Stimulated activated effector memory CD8-positive, alpha-beta T cell treated with anti-CD3 and anti-CD28 coated beads, Interleukin-12 subunit alpha, Interleukin-12 subunit beta, amount 100 ng/mL, for 72 hours (primary cell): ENCODE measurements around the gene RAD51D.
A peak's percentile ranks its signal among the peaks of the same experiment; 100 is the strongest.

Experiments used
- ATAC-seq: fragments of 150-1000 bp; cut with Tn5 transposase; 2 replicates; pipeline ENCODE4 v1.10.0; 2021
- DNase-seq, 2 donors: peaks; one replicate each; pipeline ENCODE4 v3.0.0; 2021 to 2022; ENCODE audit warnings: low spot score in 2 of 2
- H3K27ac Mint-ChIP-seq: one replicate; pipeline ENCODE4 v1.8.0; 2022; ENCODE audit warnings: mild to moderate bottlenecking, mixed read lengths
- H3K36me3 Mint-ChIP-seq: one replicate; pipeline ENCODE4 v1.8.0; 2022; ENCODE audit warnings: mild to moderate bottlenecking, mixed read lengths
- H3K4me1 Mint-ChIP-seq: one replicate; pipeline ENCODE4 v1.8.0; 2022; ENCODE audit warnings: mixed read lengths
- H3K4me3 Mint-ChIP-seq: one replicate; pipeline ENCODE4 v1.8.0; 2022; ENCODE audit warnings: mild to moderate bottlenecking, mixed read lengths
- H3K9me3 Mint-ChIP-seq: one replicate; pipeline ENCODE4 v1.8.0; 2022; ENCODE audit warnings: mixed read lengths

The RAD51D gene

GRCh38 chr17:35088881-35089585 lies 30.6 kb downstream of the RAD51D start:
- Mint-ChIP-seq H3K27ac (peak overlapping the region; percentile 95), H3K4me1 (peaks cover 42% of the 10 kb centered on the region), H3K4me3 (peak overlapping the region; percentile 95), H3K9me3 (no peaks in the 10 kb centered on the region), H3K36me3 (peaks cover 17% of the 10 kb centered on the region)
- ATAC-seq (peak; percentile 83), DNase-seq (peak; percentile 92 to 93)

GRCh38 chr17:35088356-35088880 lies 31.2 kb downstream of the RAD51D start:
- no peaks in the 10 kb centered on the region for H3K9me3 Mint-ChIP-seq
- DNase-seq (peak in 1 of 2 donors; percentile 10), ATAC-seq (peak; percentile 3)
- peak overlapping the region; percentile 95 for H3K27ac Mint-ChIP-seq
- H3K4me1 Mint-ChIP-seq = peaks cover 46% of the 10 kb centered on the region
- peaks cover 20% of the 10 kb centered on the region for H3K36me3 Mint-ChIP-seq
- H3K4me3 Mint-ChIP-seq = peak overlapping the region; percentile 95

- no peaks in the 10 kb centered on the region for H3K9me3 Mint-ChIP-seq
- peak in 1 of 2 donors; percentile 62 for DNase-seq
- H3K4me1 Mint-ChIP-seq = peaks cover 52% of the 10 kb centered on the region
- H3K4me3 Mint-ChIP-seq = peak overlapping the region; percentile 95
- ATAC-seq = no peak
- peak overlapping the region; percentile 95 for H3K27ac Mint-ChIP-seq
- peaks cover 23% of the 10 kb centered on the region for H3K36me3 Mint-ChIP-seq
These were observed 31.8 kb downstream of the RAD51D start for GRCh38 chr17:35087731-35088355.

- H3K4me1 Mint-ChIP-seq = peaks cover 60% of the 10 kb centered on the region
- ATAC-seq = no peak
- H3K27ac Mint-ChIP-seq = peak overlapping the region; percentile 95
- peak overlapping the region; percentile 95 for H3K4me3 Mint-ChIP-seq
- no peak for DNase-seq
- H3K36me3 Mint-ChIP-seq = peaks cover 23% of the 10 kb centered on the region
- H3K9me3 Mint-ChIP-seq = no peaks in the 10 kb centered on the region
These were observed 32.6 kb downstream of the RAD51D start for GRCh38 chr17:35086931-35087573.

GRCh38 chr17:35086164-35086563 lies 33.5 kb downstream of the RAD51D start:
- H3K27ac Mint-ChIP-seq = no peak overlapping the region
- ATAC-seq = no peak
- H3K4me3 Mint-ChIP-seq = peak overlapping the region; percentile 95
- peaks cover 60% of the 10 kb centered on the region for H3K4me1 Mint-ChIP-seq
- no peak for DNase-seq
- peaks cover 23% of the 10 kb centered on the region for H3K36me3 Mint-ChIP-seq
- no peaks in the 10 kb centered on the region for H3K9me3 Mint-ChIP-seq

GRCh38 chr17:35084987-35085386 lies 34.7 kb downstream of the RAD51D start:
- H3K36me3 Mint-ChIP-seq = peaks cover 23% of the 10 kb centered on the region
- peaks cover 67% of the 10 kb centered on the region for H3K4me1 Mint-ChIP-seq
- no peaks in the 10 kb centered on the region for H3K9me3 Mint-ChIP-seq
- ATAC-seq (no peak), DNase-seq (no peak)
- H3K4me3 Mint-ChIP-seq = peak overlapping the region; percentile 95
- peak overlapping the region; percentile 48 for H3K27ac Mint-ChIP-seq

- ATAC-seq (no peak), DNase-seq (no peak)
- no peaks in the 10 kb centered on the region for H3K9me3 Mint-ChIP-seq
- H3K4me1 Mint-ChIP-seq = peaks cover 69% of the 10 kb centered on the region
- H3K4me3 Mint-ChIP-seq = peak overlapping the region; percentile 59
- peaks cover 18% of the 10 kb centered on the region for H3K36me3 Mint-ChIP-seq
- H3K27ac Mint-ChIP-seq = peak overlapping the region; percentile 74
These were observed 36.6 kb downstream of the RAD51D start for GRCh38 chr17:35083071-35083470.

GRCh38 chr17:35082073-35082657 lies 37.5 kb downstream of the RAD51D start:
- Mint-ChIP-seq H3K4me1 (peaks cover 66% of the 10 kb centered on the region), H3K27ac (peak overlapping the region; percentile 91), H3K4me3 (peak overlapping the region; percentile 59)

GRCh38 chr17:35081638-35082037 lies 38.0 kb downstream of the RAD51D start:
- DNase-seq (no peak), ATAC-seq (no peak)
- Mint-ChIP-seq H3K9me3 (no peaks in the 10 kb centered on the region), H3K4me3 (peak overlapping the region; percentile 59), H3K4me1 (peaks cover 61% of the 10 kb centered on the region), H3K27ac (peak overlapping the region; percentile 91), H3K36me3 (peaks cover 11% of the 10 kb centered on the region)

More at GRCh38 chr17:35082073-35082657, 37.5 kb downstream of the RAD51D start:
- ATAC-seq (peak; percentile 85), DNase-seq (no peak)
- Mint-ChIP-seq H3K9me3 (no peaks in the 10 kb centered on the region), H3K36me3 (peaks cover 11% of the 10 kb centered on the region)

GRCh38 chr17:35080536-35080935 lies 39.1 kb downstream of the RAD51D start:
- peak; percentile 71 for ATAC-seq
- Mint-ChIP-seq H3K27ac (peak overlapping the region; percentile 87), H3K9me3 (no peaks in the 10 kb centered on the region), H3K4me3 (peak overlapping the region; percentile 58), H3K4me1 (peaks cover 54% of the 10 kb centered on the region), H3K36me3 (peaks cover 8% of the 10 kb centered on the region)
- DNase-seq = no peak

- no peak for ATAC-seq
- H3K4me1 Mint-ChIP-seq = peaks cover 54% of the 10 kb centered on the region
- no peak for DNase-seq
- H3K4me3 Mint-ChIP-seq = peak overlapping the region; percentile 58
- no peaks in the 10 kb centered on the region for H3K9me3 Mint-ChIP-seq
- peaks cover 6% of the 10 kb centered on the region for H3K36me3 Mint-ChIP-seq
- H3K27ac Mint-ChIP-seq = peak overlapping the region; percentile 87
These were observed 39.9 kb downstream of the RAD51D start for GRCh38 chr17:35079547-35080423.

GRCh38 chr17:35076874-35077273 lies 42.8 kb downstream of the RAD51D start:
- H3K4me3 Mint-ChIP-seq = no peak overlapping the region
- no peak for DNase-seq
- ATAC-seq = no peak
- no peaks in the 10 kb centered on the region for H3K9me3 Mint-ChIP-seq
- peaks cover 62% of the 10 kb centered on the region for H3K4me1 Mint-ChIP-seq
- H3K27ac Mint-ChIP-seq = no peak overlapping the region
- no peaks in the 10 kb centered on the region for H3K36me3 Mint-ChIP-seq

GRCh38 chr17:35074711-35075707 lies 44.7 kb downstream of the RAD51D start:
- H3K4me1 Mint-ChIP-seq = peaks cover 50% of the 10 kb centered on the region
- ATAC-seq (no peak), DNase-seq (no peak)
- H3K9me3 Mint-ChIP-seq = no peaks in the 10 kb centered on the region
- peaks cover 15% of the 10 kb centered on the region for H3K36me3 Mint-ChIP-seq
- H3K4me3 Mint-ChIP-seq = peak overlapping the region; percentile 14
- no peak overlapping the region for H3K27ac Mint-ChIP-seq
